HepG2 (cell line): ENCODE measurements around the gene ZXDC. TPM values are rescaled to one million over a fixed set of nuclear protein-coding genes. Genes with fewer than 3 reads are reported as not detected.

ENCODE experiments used
- CTCF ChIP-seq: sonication (generic); formaldehyde crosslinking; IDR thresholded peaks from 2 replicates; pipeline ENCODE4 v1.5.0; 2020; ENCODE audit warnings: mild to moderate bottlenecking, missing genetic modification reagents, moderate library complexity
- HMG20B ChIP-seq: conservative IDR thresholded peaks from 2 replicates; pipeline ENCODE4 v1.6.1; 2016; ENCODE audit warnings: missing genetic modification reagents, missing compliant biosample characterization
- HNF4G ChIP-seq, 2 experiments: sonication (generic) in 1 of 2; formaldehyde crosslinking in 1 of 2; IDR thresholded peaks; 2 replicates each; pipeline versions ENCODE4 v1.4.0 to v1.6.1; 2011 to 2020; ENCODE audit warnings: borderline replicate concordance in 2 of 2, low read depth in 2 of 2, mild to moderate bottlenecking in 2 of 2, low read length in 1 of 2, missing genetic modification reagents in 1 of 2, moderate library complexity in 1 of 2
- HOXD1 ChIP-seq: sonication (generic); formaldehyde crosslinking; IDR thresholded peaks from 2 replicates; pipeline ENCODE4 v1.5.0; 2020; ENCODE audit warnings: missing genetic modification reagents
- JUN ChIP-seq: sonication (generic); formaldehyde crosslinking; IDR thresholded peaks from 2 replicates; pipeline ENCODE4 v1.4.0; 2020; ENCODE audit warnings: mild to moderate bottlenecking, missing genetic modification reagents
- PATZ1 ChIP-seq: sonication (generic); formaldehyde crosslinking; IDR thresholded peaks from 2 replicates; pipeline ENCODE4 v1.4.0; 2020; ENCODE audit warnings: missing genetic modification reagents
- PHB2 ChIP-seq: fragments of 450-650 bp; IDR thresholded peaks from 2 replicates; pipeline ENCODE4 v1.6.1; 2018; ENCODE audit not compliant: partially characterized antibody
- PHF5A ChIP-seq: IDR thresholded peaks from one replicate; pipeline ENCODE4 v1.6.1; 2018; ENCODE audit warnings: low read depth, missing genetic modification reagents; ENCODE audit not compliant: unreplicated experiment
- SKI ChIP-seq: fragments of 450-650 bp; IDR thresholded peaks from one replicate; pipeline ENCODE4 v1.6.1; 2018; ENCODE audit warnings: mild to moderate bottlenecking; ENCODE audit not compliant: partially characterized antibody
- SMARCC2 ChIP-seq: fragments of 450-650 bp; IDR thresholded peaks from 2 replicates; pipeline ENCODE4 v1.6.1; 2017; ENCODE audit warnings: antibody characterized with exemption, mild to moderate bottlenecking
- SMC3 ChIP-seq: IDR thresholded peaks from 2 replicates; pipeline ENCODE4 v1.6.1; 2011; ENCODE audit warnings: low read length, improper control_type of control experiment
- SRF ChIP-seq: IDR thresholded peaks from 2 replicates; pipeline ENCODE4 v1.6.1; 2011; ENCODE audit warnings: mild to moderate bottlenecking, low read depth, low read length, moderate library complexity
- STAT5B ChIP-seq: sonication (generic); formaldehyde crosslinking; IDR thresholded peaks from 2 replicates; pipeline ENCODE4 v1.4.0; 2020; ENCODE audit warnings: missing genetic modification reagents
- THAP9 ChIP-seq: sonication (generic); formaldehyde crosslinking; IDR thresholded peaks from 2 replicates; pipeline ENCODE4; 2020; ENCODE audit warnings: missing genetic modification reagents, mild to moderate bottlenecking, borderline replicate concordance
- ZEB1 ChIP-seq: IDR thresholded peaks from 2 replicates; pipeline ENCODE4 v1.6.1; 2012; ENCODE audit warnings: mild to moderate bottlenecking, low read depth, inconsistent platforms; ENCODE audit not compliant: insufficient replicate concordance
- ZNF124 ChIP-seq: sonication (generic); formaldehyde crosslinking; IDR thresholded peaks from 2 replicates; pipeline ENCODE4 v1.4.0; 2020; ENCODE audit warnings: missing genetic modification reagents
- ZNF20 ChIP-seq: sonication (generic); formaldehyde crosslinking; IDR thresholded peaks from 2 replicates; pipeline ENCODE4 v1.4.0; 2020; ENCODE audit warnings: mild to moderate bottlenecking, moderate library complexity, missing genetic modification reagents
- ZNF282 ChIP-seq: fragments of 450-650 bp; IDR thresholded peaks from 2 replicates; pipeline ENCODE4 v1.6.1; 2018; ENCODE audit not compliant: partially characterized antibody
- ZNF530 ChIP-seq: sonication (generic); formaldehyde crosslinking; IDR thresholded peaks from 2 replicates; pipeline ENCODE4 v1.5.0; 2020; ENCODE audit warnings: low read depth, mild to moderate bottlenecking, missing genetic modification reagents
- ZNF567 ChIP-seq: sonication (generic); formaldehyde crosslinking; IDR thresholded peaks from 2 replicates; pipeline ENCODE4 v1.8.1; 2023; ENCODE audit warnings: mild to moderate bottlenecking, missing genetic modification reagents, borderline replicate concordance
- ZNF574 ChIP-seq: sonication (generic); formaldehyde crosslinking; IDR thresholded peaks from 2 replicates; pipeline ENCODE4 v1.4.0; 2020; ENCODE audit warnings: missing genetic modification reagents
- polyA plus RNA-seq, 8 experiments: library from polyadenylated mRNA; depleted of rRNA in 3 of 8; stranded (reverse) in 7 of 8; unstranded in 1 of 8; fragments of >200 nt; fragmentation: Illumina TruSeq in 4 of 8; extraction: Trizol in 4 of 8; gene quantifications; 2 replicates each; pipeline versions ENCODE4 v1.2.1 to v1.2.3, GENCODE V29; 2011 to 2016; ENCODE audit warnings: low read depth in 4 of 8, missing spikeins in 1 of 8, mixed read lengths in 1 of 8; ENCODE audit not compliant: insufficient read depth in 1 of 8
- total RNA-seq, 5 experiments: library from RNA; depleted of rRNA; stranded (reverse); fragments of >200 nt; fragmentation: Illumina TruSeq; extraction: Trizol; gene quantifications; 2 replicates each; pipeline ENCODE4 v1.2.3, GENCODE V29; 2016; ENCODE audit warnings: low read depth in 1 of 5

The ZXDC gene
- total and polyA plus RNA-seq, 2 of the 13 experiments (the other 11 are each of a cell fraction or from before 2014, with no cell fraction given), result 17.6 to 21.2 TPM

GRCh38 chr3:126481808-126482502 lies 6.3 kb upstream of the ZXDC start (continued):
- TF ChIP-seq HNF4G (IDR thresholded peaks at IDR 0.05; ENCODE audit: borderline replicate concordance, low read depth, low read length), result peak; percentile 65; the same call in 1 of the 2 replicates
- TF ChIP-seq HNF4G (CRISPR knock-in tag; IDR thresholded peaks at IDR 0.05; ENCODE audit: borderline replicate concordance, low read depth), result peak; percentile 50; the same call in 1 of the 2 replicates
- TF ChIP-seq ZNF567 (CRISPR knock-in tag), result no peak
- TF ChIP-seq ZNF574 (CRISPR knock-in tag), result peak; percentile 56
- no peak for TF ChIP-seq ZEB1
- no peak for TF ChIP-seq PHB2
- TF ChIP-seq STAT5B (CRISPR knock-in tag), result no peak
- no peak for TF ChIP-seq JUN (CRISPR knock-in tag)
- TF ChIP-seq ZNF20 (CRISPR knock-in tag), result no peak
- no peak for TF ChIP-seq ZNF124 (CRISPR knock-in tag)
- no peak for TF ChIP-seq HMG20B
- TF ChIP-seq ZNF530 (CRISPR knock-in tag), result no peak
- TF ChIP-seq ZNF282, result no peak
- no peak for TF ChIP-seq PHF5A (CRISPR knock-in tag)
- 0 out of 2 replicates have a peak, but pooled peaks have one; percentile 21 for TF ChIP-seq THAP9 (CRISPR knock-in tag)
- no peak for TF ChIP-seq SRF
- TF ChIP-seq PATZ1 (CRISPR knock-in tag), result peak; percentile 69
- TF ChIP-seq SMARCC2, result no peak
- no peak for TF ChIP-seq SMC3
- TF ChIP-seq CTCF (CRISPR knock-in tag), result no peak
- TF ChIP-seq SKI, result peak; percentile 59
- no peak for TF ChIP-seq HOXD1 (CRISPR knock-in tag)
